OCI-LY1 (cell line): ENCODE measurements around the gene ZNF804A.

ENCODE experiments used
- EZH2 ChIP-seq: fragments of 200-600 bp; sonication (generic), shearing (Covaris generic); IDR thresholded peaks from 2 replicates; pipeline ENCODE4 v1.8.0; 2017; ENCODE audit warnings: borderline replicate concordance, mixed run types, mild to moderate bottlenecking, antibody characterized with exemption, low read length, moderate library complexity, mixed read lengths
- TF ChIP-seq, protein P1 (sequence below): fragments of 200-600 bp; sonication (generic), shearing (Covaris generic); IDR thresholded peaks from 2 replicates; pipeline ENCODE4 v1.5.1; 2017; ENCODE audit warnings: mild to moderate bottlenecking, antibody characterized with exemption, low read length, moderate library complexity, mixed read lengths

DNA sequence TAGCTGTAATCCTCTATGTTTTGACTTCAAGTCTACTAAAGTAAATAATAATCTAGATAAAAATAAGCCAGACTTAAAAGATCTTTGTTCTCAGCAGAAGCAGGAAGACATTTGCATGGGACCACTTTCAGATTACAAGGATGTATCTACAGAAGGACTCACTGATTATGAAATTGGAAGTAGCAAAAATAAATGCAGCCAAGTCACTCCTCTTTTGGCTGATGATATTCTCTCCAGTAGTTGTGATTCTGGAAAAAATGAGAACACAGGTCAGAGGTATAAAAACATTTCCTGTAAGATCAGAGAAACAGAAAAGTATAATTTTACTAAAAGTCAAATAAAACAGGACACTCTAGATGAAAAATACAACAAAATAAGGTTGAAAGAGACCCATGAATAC, 338.4 kb downstream of the ZNF804A start:
- TF ChIP-seq, protein P1, sequence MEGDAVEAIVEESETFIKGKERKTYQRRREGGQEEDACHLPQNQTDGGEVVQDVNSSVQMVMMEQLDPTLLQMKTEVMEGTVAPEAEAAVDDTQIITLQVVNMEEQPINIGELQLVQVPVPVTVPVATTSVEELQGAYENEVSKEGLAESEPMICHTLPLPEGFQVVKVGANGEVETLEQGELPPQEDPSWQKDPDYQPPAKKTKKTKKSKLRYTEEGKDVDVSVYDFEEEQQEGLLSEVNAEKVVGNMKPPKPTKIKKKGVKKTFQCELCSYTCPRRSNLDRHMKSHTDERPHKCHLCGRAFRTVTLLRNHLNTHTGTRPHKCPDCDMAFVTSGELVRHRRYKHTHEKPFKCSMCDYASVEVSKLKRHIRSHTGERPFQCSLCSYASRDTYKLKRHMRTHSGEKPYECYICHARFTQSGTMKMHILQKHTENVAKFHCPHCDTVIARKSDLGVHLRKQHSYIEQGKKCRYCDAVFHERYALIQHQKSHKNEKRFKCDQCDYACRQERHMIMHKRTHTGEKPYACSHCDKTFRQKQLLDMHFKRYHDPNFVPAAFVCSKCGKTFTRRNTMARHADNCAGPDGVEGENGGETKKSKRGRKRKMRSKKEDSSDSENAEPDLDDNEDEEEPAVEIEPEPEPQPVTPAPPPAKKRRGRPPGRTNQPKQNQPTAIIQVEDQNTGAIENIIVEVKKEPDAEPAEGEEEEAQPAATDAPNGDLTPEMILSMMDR: no peak
- TF ChIP-seq EZH2: no peak
